Measurements from ENCODE around the gene IL18. TPM values are rescaled to one million over a fixed set of nuclear protein-coding genes. Genes with fewer than 3 reads are reported as not detected.
"Not testable (repeated sequence)": the region's sequence is repeated elsewhere in the genome, so short reads cannot be mapped to it uniquely, and the experiment has no call there.

Gene IL18
- total RNA-seq, 1 donor from 2014 or later = 1.4 TPM

GRCh38 chr11:112173152-112173551 is 9.3 kb upstream of the IL18 start:
- intact Hi-C loops (cut with micrococcal nuclease) = no loop called here

GRCh38 chr11:112172362-112172994 is 8.6 kb upstream of the IL18 start:
- intact Hi-C loops (cut with micrococcal nuclease) = no loop called here

GRCh38 chr11:112167145-112167544 is 3.3 kb upstream of the IL18 start, which contains the start of gene TEX12:
TEX12 (plus strand) TSS chr11:112167372; CDS start chr11:112169269, 1,897 bp downstream.
- intact Hi-C loops (cut with micrococcal nuclease) = no loop called here

GRCh38 chr11:112166562-112166961 is 2.7 kb upstream of the IL18 start:
- intact Hi-C loops (cut with micrococcal nuclease) = no loop called here

GRCh38 chr11:112165049-112165448 is 1.2 kb upstream of the IL18 start:
- intact Hi-C loops (cut with micrococcal nuclease) = no loop called here

GRCh38 chr11:112162761-112163546 is 940 bp downstream of the IL18 start:
- intact Hi-C loops (cut with micrococcal nuclease) = no loop called here

GRCh38 chr11:112162200-112162599 is 1.7 kb downstream of the IL18 start:
- intact Hi-C loops (cut with micrococcal nuclease) = not testable (repeated sequence)

GRCh38 chr11:112161012-112161411 is 2.9 kb downstream of the IL18 start:
- intact Hi-C loops (cut with micrococcal nuclease) = no loop called here

GRCh38 chr11:112160091-112160848 is 3.6 kb downstream of the IL18 start:
- intact Hi-C loops (cut with micrococcal nuclease) = no loop called here

- intact Hi-C loops (cut with micrococcal nuclease) = no loop called here
These were observed 4.5 kb downstream of the IL18 start for GRCh38 chr11:112159098-112160065.

- intact Hi-C loops (cut with micrococcal nuclease) = no loop called here
These were observed 6.7 kb downstream of the IL18 start for GRCh38 chr11:112156956-112157766.

GRCh38 chr11:112156153-112156955 is 7.5 kb downstream of the IL18 start:
- intact Hi-C loops (cut with micrococcal nuclease) = no loop called here

GRCh38 chr11:112150517-112150916 is 13.4 kb downstream of the IL18 start:
- intact Hi-C loops (cut with micrococcal nuclease) = no loop called here

GRCh38 chr11:112143597-112143996 is 20.3 kb downstream of the IL18 start:
- intact Hi-C loops (cut with micrococcal nuclease) = no loop called here

- intact Hi-C loops (cut with micrococcal nuclease) = no loop called here
These were observed 29.4 kb downstream of the IL18 start for GRCh38 chr11:112134473-112134872.

- intact Hi-C loops (cut with micrococcal nuclease) = no loop called here
These were observed 31.2 kb downstream of the IL18 start for GRCh38 chr11:112132737-112133136.

GRCh38 chr11:112129656-112130055 is 34.2 kb downstream of the IL18 start:
- intact Hi-C loops (cut with micrococcal nuclease) = no loop called here

- intact Hi-C loops (cut with micrococcal nuclease) = no loop called here
These were observed 35.3 kb downstream of the IL18 start for GRCh38 chr11:112128483-112129121.

- intact Hi-C loops (cut with micrococcal nuclease) = no loop called here
These were observed 36.8 kb downstream of the IL18 start for GRCh38 chr11:112127056-112127455.
